Activated naive CD4-positive, alpha-beta T cell treated with anti-CD3 and anti-CD28 coated beads, Interleukin-2, amount 50 U/mL, for 16 hours (primary cell): ENCODE results near the gene RAPGEF2.
"Not testable (repeated sequence)": the region's sequence is repeated elsewhere in the genome, so short reads cannot be mapped to it uniquely, and the experiment has no call there.

Source experiments
- DNase-seq: peaks from one replicate; pipeline ENCODE4 v3.0.0-alpha.2; 2020

The RAPGEF2 gene

GRCh38 chr4:159169404-159170302 is 66.8 kb downstream of the RAPGEF2 start:
- DNase-seq = no peak

GRCh38 chr4:159171287-159171686 is 68.4 kb downstream of the RAPGEF2 start:
- DNase-seq = no peak

GRCh38 chr4:159173886-159174285 is 71.0 kb downstream of the RAPGEF2 start:
- no peak for DNase-seq

- no peak for DNase-seq
Measured at GRCh38 chr4:159174645-159175084, 71.8 kb downstream of the RAPGEF2 start.

- peak; percentile 51 for DNase-seq
Measured at GRCh38 chr4:159175085-159175988, 72.5 kb downstream of the RAPGEF2 start.

GRCh38 chr4:159175989-159176375 is 73.1 kb downstream of the RAPGEF2 start:
- no peak for DNase-seq

GRCh38 chr4:159177265-159178150 is 74.6 kb downstream of the RAPGEF2 start:
- no peak for DNase-seq

GRCh38 chr4:159178151-159178546 is 75.3 kb downstream of the RAPGEF2 start:
- no peak for DNase-seq

- DNase-seq = no peak
Measured at GRCh38 chr4:159178979-159179969, 76.4 kb downstream of the RAPGEF2 start.

- DNase-seq = not testable (repeated sequence)
Measured at GRCh38 chr4:159183885-159184605, 81.2 kb downstream of the RAPGEF2 start.

GRCh38 chr4:159185591-159186023 is 82.7 kb downstream of the RAPGEF2 start:
- no peak for DNase-seq

GRCh38 chr4:159188646-159189045 is 85.8 kb downstream of the RAPGEF2 start:
- DNase-seq = no peak

- no peak for DNase-seq
Measured at GRCh38 chr4:159190651-159191050, 87.8 kb downstream of the RAPGEF2 start.

- no peak for DNase-seq
Measured at GRCh38 chr4:159191989-159192388, 89.1 kb downstream of the RAPGEF2 start.

GRCh38 chr4:159193046-159193620 is 90.3 kb downstream of the RAPGEF2 start:
- no peak for DNase-seq

- DNase-seq = no peak
Measured at GRCh38 chr4:159195361-159195769, 92.5 kb downstream of the RAPGEF2 start.

- no peak for DNase-seq
Measured at GRCh38 chr4:159197260-159197884, 94.5 kb downstream of the RAPGEF2 start.

- DNase-seq = no peak
Measured at GRCh38 chr4:159197885-159198269, 95.0 kb downstream of the RAPGEF2 start.

GRCh38 chr4:159199826-159200225 is 96.9 kb downstream of the RAPGEF2 start:
- no peak for DNase-seq

- no peak for DNase-seq
Measured at GRCh38 chr4:159201168-159201567, 98.3 kb downstream of the RAPGEF2 start.
